NCI-H146 (cell line): ENCODE data around the gene NDUFB1.

Experiments
- DNase-seq: peaks from one replicate; lab custom pipeline; 2025; lab: John Stamatoyannopoulos, UW

The NDUFB1 gene

DNA sequence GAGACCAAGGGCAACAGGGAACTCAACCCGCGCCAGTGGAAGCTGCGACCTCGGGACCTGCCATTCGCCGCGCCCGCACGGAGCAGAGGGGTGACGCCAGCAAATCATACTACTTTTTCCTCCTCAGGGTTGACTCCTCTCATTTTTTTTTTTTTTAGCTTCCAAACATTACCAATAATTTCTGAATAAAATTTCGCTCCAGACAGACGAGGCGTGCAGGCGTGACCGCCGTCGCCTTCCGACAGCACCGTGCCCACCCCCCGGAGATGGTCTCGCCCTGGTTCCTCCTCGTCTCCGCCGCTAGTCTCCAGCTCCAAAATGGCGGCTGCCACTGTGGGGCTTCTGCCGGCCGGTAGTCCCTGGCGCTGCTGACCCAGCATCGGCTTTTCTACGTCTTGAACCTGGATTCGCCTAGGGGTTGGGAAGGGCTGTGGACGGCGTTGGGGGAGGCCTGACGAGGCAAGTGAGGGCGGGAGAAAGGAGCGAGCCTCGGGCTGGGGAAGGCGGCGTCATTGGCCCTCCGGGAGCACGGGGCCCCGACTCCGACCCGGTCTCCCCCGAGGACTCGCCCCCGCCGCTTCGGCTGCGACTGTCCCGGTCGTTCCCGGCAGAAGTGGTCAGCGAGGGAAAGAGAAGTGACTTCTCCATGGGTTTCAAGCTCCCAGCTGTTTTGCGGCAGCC, at the start of gene NDUFB1, which contains the start of gene CPSF2:
Gene NDUFB1, minus strand, starts transcription at position 37 of the 681 bp plus-strand sequence. CDS start 4,069 bp downstream, outside the sequence.
Gene CPSF2, plus strand, starts transcription at position 300 of the 681 bp plus-strand sequence. CDS start 9,016 bp downstream, outside the sequence.
- DNase-seq: peak; percentile 69

DNA sequence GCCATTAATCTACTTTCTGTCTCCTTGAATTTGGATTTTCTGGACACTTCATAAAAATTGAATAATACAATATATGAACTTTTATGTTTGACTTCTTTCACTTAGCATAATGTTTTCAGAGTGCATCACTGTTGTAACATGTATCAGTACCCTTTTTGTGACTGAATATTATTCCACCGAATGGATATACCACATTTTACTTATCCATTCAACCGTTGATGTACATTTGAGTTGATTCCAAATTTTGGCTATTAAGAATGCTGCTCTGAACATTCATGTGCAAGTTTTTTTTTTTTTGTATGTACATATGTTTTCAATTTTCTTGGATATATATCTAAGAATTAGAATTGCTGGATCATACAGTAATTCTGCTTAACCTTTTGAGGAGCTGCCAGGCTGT, 43.5 kb upstream of the NDUFB1 start:
- DNase-seq: no peak

DNA sequence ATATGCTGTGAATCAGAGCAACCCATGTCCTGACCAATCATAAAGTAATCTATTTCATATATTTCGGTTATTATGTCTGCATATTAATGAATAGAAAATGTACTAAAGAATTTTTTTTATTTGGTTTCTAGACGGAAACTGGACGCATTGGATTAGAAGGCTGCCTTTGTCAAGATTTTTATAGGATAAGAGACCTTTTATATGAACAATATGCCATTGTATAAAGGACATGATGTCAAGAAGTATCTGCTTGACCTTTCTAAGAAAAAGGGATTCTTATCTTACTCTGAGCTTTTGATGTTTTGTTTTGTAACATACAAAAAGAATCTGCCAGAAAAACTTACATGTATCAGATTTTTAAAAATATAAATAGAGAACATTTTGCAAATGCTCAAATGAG, 40.0 kb upstream of the NDUFB1 start:
- no peak for DNase-seq

DNA sequence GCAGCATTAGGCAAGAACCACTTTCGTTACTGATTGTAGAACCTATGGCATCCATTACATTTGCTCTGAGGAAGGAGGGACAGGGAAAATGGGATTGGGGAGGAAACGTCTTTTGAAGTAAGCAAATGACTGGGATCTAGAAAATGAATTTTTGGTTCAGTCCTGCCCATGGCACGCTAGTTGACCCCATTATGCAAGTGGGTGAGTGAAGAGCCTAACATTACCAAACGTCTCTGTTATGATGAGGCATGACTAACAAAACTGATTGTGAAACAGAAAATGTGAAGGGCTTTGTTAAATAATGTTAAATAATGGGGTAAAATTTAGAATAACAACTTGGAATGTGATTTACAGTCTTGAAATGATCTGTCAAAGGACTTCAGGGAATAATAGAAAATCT, 39.1 kb upstream of the NDUFB1 start:
- no peak for DNase-seq

DNA sequence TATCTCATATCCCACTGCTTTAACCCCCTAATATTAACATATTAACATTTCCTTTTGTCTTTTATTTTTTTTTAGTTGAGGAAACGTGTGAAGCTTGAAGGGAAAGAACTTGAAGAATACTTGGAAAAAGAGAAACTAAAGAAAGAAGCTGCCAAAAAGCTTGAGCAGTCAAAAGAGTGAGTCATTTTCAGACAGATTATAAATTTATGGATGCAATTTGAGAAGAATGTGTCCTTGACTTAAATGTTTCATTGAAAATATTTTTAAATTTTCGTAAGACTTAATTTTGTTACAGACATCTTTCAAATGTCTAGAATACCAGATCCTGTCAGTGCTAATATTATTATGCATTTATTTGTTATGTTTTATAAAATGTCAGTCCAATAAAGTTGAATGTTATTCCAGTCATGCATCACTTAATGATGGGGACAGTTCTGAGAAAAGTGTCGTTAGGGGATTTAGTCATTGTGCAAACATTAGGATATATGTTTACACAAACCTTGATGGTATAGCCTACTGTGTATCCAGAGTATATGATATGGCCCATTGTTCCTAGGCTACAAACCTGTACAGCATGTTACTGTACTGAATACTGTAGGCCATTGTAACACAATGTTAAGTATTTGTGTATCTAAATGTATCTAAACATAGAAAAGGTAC, 32.9 kb upstream of the NDUFB1 start:
- peak; percentile 1 for DNase-seq

DNA sequence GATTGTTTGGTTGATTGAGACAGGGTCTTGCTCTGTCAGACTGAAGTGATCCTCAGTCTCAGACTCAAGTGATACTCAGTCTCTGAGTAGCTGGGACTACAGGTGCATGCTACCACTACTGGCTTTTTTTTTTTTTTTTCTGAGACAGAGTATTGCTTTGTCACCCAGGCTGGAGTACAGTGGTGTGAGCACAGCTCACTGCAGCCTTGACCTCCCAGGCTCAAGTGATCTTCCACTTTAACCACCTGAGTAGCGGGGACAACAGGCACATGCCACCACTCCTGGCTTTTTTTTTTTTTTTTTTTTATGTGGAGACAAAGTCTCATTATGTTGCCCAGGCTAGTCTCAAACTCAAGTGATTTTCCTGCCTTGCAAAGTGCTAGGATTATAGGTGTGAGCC, 32.1 kb upstream of the NDUFB1 start:
- DNase-seq: no peak

DNA sequence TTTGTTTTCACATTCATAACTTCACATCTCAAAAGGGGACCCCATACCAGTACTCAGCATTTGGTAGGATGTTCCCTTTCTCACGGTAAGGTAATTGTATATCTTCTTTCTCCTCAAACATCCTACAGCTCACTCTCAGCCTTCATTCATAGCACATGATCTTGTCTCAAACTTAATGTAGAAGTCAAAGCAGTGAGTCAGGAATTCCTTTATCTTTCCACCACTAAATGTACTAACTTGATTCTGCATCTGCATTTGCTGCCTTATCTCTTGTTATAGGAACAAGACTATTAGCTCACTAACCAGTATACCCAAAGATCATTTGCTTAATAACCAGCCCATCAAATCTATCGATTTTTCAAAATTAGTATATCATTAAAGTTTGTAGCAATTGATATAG, 23.2 kb upstream of the NDUFB1 start:
- no peak for DNase-seq

GRCh38 chr14:92143962-92144361, 22.5 kb upstream of the NDUFB1 start:
- DNase-seq: no peak

DNA sequence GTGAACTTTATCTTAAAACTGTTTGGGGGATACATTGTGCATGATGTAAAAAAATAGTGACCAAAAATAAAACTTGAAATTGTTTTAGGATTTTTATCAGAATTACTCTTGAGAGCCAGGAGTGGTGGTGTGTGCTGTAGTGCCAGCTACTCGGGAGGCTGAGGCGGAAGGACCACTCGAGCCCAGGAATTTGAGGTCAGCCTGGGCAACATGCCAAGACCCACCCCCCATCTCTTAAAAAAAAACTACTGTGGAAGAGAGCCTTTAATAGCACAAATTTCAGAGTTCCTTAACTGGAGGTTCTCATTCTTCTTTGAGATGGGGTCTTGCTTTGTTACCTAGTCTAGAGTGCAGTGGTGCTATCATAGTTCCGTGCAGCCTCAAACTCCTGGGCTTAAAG, 21.8 kb upstream of the NDUFB1 start:
- DNase-seq: no peak

DNA sequence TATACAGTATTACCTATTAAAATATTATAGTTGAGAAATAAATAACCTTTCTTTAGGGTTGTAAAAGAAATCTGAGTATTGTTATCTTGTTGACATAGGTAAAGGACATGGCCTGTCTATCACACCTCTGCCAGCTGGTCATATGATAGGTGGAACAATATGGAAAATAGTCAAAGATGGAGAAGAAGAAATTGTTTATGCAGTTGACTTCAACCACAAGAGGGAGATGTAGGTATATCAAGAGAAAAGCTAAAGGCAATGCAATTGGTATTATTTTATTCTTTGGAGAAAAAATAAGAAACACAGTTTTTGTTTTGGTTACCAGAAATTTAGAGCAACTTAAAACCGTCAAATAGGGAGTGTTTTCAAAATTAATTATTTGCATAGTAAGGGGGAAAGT, 13.8 kb upstream of the NDUFB1 start:
- DNase-seq: no peak

- DNase-seq: no peak
Measured at GRCh38 chr14:92134456-92134855, 12.9 kb upstream of the NDUFB1 start.

DNA sequence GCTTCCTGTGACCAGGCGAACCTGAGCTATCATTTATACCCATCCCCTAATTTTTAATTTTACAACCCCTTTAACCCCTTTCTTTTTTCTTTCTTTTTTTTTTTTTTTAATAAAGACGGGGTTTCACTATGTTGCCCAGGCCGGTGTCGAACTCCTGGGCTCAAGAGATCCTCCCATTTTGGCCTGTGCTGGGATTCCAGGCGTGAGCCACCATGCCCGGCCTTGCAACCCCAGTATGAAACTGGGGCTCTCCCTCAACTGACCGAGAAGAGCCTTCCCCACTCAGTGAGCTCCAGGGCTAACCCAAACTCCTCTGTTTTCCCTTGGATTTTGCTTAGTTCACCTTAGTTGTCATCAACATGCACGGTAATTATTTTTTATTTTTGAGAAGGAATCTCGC, 1.3 kb upstream of the NDUFB1 start:
- no peak for DNase-seq

GRCh38 chr14:92122351-92122677, 808 bp upstream of the NDUFB1 start:
- DNase-seq: peak; percentile 26

GRCh38 chr14:92121207-92121669, 268 bp downstream of the NDUFB1 start:
- DNase-seq: peak; percentile 34

GRCh38 chr14:92109490-92109889, 12.0 kb downstream of the NDUFB1 start:
- no peak for DNase-seq

DNA sequence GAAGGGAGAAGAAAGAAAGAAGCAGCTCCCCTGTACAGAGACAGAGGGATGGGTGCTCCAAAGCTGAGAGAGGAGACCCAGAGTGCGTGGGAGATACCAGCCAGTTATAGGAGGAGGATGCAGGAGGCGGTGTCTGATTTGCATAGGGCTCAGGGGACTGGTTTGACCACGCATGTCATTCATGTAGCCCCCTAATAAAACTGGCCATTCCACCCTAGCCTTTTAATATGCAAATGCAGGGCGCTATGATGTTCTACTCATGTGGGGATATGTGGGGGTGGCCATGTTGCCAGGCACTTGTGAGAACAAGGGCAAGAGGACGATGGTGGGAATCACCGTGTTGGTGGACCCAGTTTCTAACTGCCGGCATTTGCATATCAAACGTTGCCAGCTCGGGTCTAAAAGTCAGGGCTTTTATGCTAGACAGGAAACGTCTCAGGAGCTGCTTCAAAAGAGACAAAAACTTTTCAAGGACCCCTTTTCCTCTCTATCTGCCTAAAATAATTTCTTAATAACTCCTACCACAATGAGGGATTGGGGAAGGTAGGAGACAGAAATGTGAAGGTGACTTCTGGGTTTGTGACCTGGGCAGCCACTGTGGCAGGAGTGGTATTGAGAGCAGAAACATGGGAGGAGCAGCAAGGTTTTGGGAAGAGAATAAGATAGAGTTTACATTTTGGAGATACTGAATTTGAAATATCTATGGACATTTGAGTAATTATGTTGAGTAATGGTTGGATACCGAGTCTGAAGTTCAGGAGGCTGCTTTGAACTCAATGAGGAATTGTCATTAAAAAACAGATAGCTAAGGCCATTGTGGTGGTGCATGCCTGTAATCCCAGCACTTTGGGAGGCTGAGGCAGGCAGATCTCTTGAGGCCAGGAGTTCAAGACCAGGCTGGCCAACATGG, 12.9 kb downstream of the NDUFB1 start:
- peak; percentile 89 for DNase-seq

- peak; percentile 97 for DNase-seq
Measured at GRCh38 chr14:92106143-92106926, 15.2 kb downstream of the NDUFB1 start, which contains the start of gene ATXN3. TSS of gene ATXN3 (minus strand) at chr14:92106582. CDS start at chr14:92106552, 30 bp downstream.

- DNase-seq: peak; percentile 22
Measured at GRCh38 chr14:92105893-92106142, 15.7 kb downstream of the NDUFB1 start.

GRCh38 chr14:92105073-92105892, 16.2 kb downstream of the NDUFB1 start:
- DNase-seq: no peak

DNA sequence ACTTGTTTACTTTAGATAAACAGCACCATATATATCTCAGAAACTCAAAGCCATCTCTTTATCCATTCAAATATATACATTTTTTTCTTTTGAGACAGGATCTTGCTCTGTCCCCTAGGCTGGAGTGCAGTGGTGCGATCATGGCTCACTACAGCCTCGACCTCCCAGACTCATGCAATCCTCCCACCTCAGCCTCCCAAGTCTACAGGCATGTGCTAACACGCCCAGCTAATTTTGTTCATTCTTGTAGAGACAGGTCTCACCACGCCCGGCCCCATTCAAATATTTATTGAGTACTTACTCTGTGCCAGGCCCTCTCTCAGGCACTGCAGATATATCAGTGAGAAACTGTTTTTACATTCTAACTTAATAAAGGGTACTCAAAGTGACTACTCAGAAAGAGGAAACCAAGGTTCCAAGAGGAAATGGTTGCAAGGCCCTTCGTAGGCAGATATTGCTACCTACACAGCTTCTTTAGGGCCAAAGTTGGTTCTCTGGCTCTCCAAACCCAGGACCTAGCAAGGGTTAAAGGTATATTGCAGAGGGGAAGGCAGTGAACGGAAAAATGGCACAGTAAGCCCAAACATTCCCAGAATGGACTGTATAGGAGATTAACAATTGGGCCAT, 18.0 kb downstream of the NDUFB1 start:
- no peak for DNase-seq

- DNase-seq: no peak
Measured at GRCh38 chr14:92099802-92100201, 21.7 kb downstream of the NDUFB1 start.
